B cell (primary cell): ENCODE results near the gene ATRNL1. TPM values are rescaled to one million over a fixed set of nuclear protein-coding genes. Genes with fewer than 3 reads are reported as not detected.

Source experiments
- ATAC-seq: fragments of 200-7000 bp; cut with Tn5 transposase; one replicate; pipeline ENCODE4 v1.10.0; 2021; ENCODE audit warnings: low read depth, mild to moderate bottlenecking, moderate number of reproducible peaks, moderate library complexity
- CTCF ChIA-PET: fragments of 350-600 bp; sonication (Branson Sonifier 250); formaldehyde crosslinking; loops from one replicate; lab custom pipeline; 2021; ENCODE audit warnings: antibody characterized with exemption, inconsistent platforms; lab: Charles Lee
- POLR2A ChIA-PET: fragments of 350-600 bp; sonication (Branson Sonifier 250); formaldehyde crosslinking; loops from one replicate; lab custom pipeline; 2021; ENCODE audit warnings: antibody characterized with exemption; lab: Charles Lee
- DNase-seq: peaks from one replicate; pipeline ENCODE4 v3.0.0; 2013
- H2AFZ ChIP-seq: 2 replicates; pipeline ENCODE4 v1.6.1; 2012; ENCODE audit warnings: mild to moderate bottlenecking, low read depth, low read length; ENCODE audit not compliant: insufficient read depth, poor library complexity, severe bottlenecking
- H3K27ac ChIP-seq, 2 donors: 1 replicate in 1 of 2; 2 replicates in 1 of 2; pipeline ENCODE4 v1.5.1; 2012 to 2013; ENCODE audit warnings: low read length in 2 of 2, mild to moderate bottlenecking in 2 of 2, moderate library complexity in 1 of 2
- H3K27me3 ChIP-seq, 4 experiments: fragments of 200-600 bp in 1 of 4; sonication (generic) in 1 of 4; replicated peaks in 1 of 4; 1 replicate in 2 of 4; 2 replicates in 2 of 4; pipeline versions ENCODE4 v1.6.1 to v1.7.0; 2013 to 2016; ENCODE audit warnings: low read length in 3 of 4, mild to moderate bottlenecking in 2 of 4, mixed read lengths in 1 of 4, moderate library complexity in 1 of 4; ENCODE audit not compliant: insufficient read depth in 4 of 4, control insufficient read depth in 3 of 4; ENCODE audit errors: control extremely low read depth in 1 of 4
- H3K36me3 ChIP-seq, 2 experiments: replicated peaks in 1 of 2; 1 replicate in 1 of 2; 2 replicates in 1 of 2; pipeline versions ENCODE4 v1.6.1 to v1.7.1; 2013; ENCODE audit warnings: low read length in 1 of 2; ENCODE audit not compliant: insufficient read depth in 2 of 2, control insufficient read depth in 1 of 2; ENCODE audit errors: control extremely low read depth in 1 of 2, extremely low read depth in 1 of 2
- H3K4me1 ChIP-seq, 2 donors: fragments of 200-600 bp in 1 of 2; sonication (generic) in 1 of 2; 1 replicate in 1 of 2; 2 replicates in 1 of 2; pipeline versions ENCODE4 v1.5.1 to v1.6.1; 2013 to 2017; ENCODE audit warnings: low read length in 2 of 2; ENCODE audit not compliant: control insufficient read depth in 2 of 2, insufficient read depth in 2 of 2
- H3K4me2 ChIP-seq: replicated peaks from 2 replicates; pipeline ENCODE3; 2012; ENCODE audit warnings: mild to moderate bottlenecking, low read depth, low read length; ENCODE audit not compliant: poor library complexity, severe bottlenecking
- H3K4me3 ChIP-seq, 5 experiments: fragments of 200-600 bp in 1 of 5; sonication (generic) in 1 of 5; 1 replicate in 3 of 5; 2 replicates in 2 of 5; pipeline versions ENCODE4 v1.5.1 to v1.7.0; 2011 to 2016; ENCODE audit warnings: low read length in 4 of 5, mild to moderate bottlenecking in 4 of 5, low read depth in 2 of 5, control low read depth in 1 of 5, moderate library complexity in 1 of 5; ENCODE audit not compliant: insufficient read depth in 1 of 5; ENCODE audit errors: control extremely low read depth in 1 of 5, extremely low read depth in 1 of 5
- H3K79me2 ChIP-seq: fragments of 200-600 bp; sonication (generic); one replicate; pipeline ENCODE4 v1.6.0; 2016; ENCODE audit warnings: low read length; ENCODE audit not compliant: control insufficient read depth, insufficient read depth
- H3K9ac ChIP-seq: fragments of 200-600 bp; sonication (generic); 2 replicates; pipeline ENCODE4 v1.6.1; 2017; ENCODE audit warnings: mild to moderate bottlenecking, low read length, moderate library complexity
- H3K9me3 ChIP-seq, 3 donors: one replicate each; pipeline versions ENCODE4 v1.6.1 to v1.7.1; 2013; ENCODE audit warnings: low read length in 2 of 3; ENCODE audit not compliant: control insufficient read depth in 2 of 3, insufficient read depth in 1 of 3; ENCODE audit errors: control extremely low read depth in 1 of 3
- H4K20me1 ChIP-seq: 2 replicates; pipeline ENCODE4 v1.6.0; 2012; ENCODE audit warnings: mild to moderate bottlenecking, low read length; ENCODE audit not compliant: insufficient read depth, control insufficient read depth, poor library complexity, severe bottlenecking
- H3K27ac Mint-ChIP-seq: one replicate; pipeline ENCODE4 v1.8.0; 2021; ENCODE audit warnings: mixed read lengths
- H3K27me3 Mint-ChIP-seq: one replicate; pipeline ENCODE4 v1.8.0; 2021; ENCODE audit warnings: mixed read lengths
- H3K4me1 Mint-ChIP-seq: one replicate; pipeline ENCODE4 v1.8.0; 2021; ENCODE audit warnings: mixed read lengths
- H3K4me3 Mint-ChIP-seq: one replicate; pipeline ENCODE4 v1.8.0; 2021; ENCODE audit warnings: mixed read lengths
- H3K9me3 Mint-ChIP-seq: one replicate; pipeline ENCODE4 v1.8.0; 2022; ENCODE audit warnings: mixed read lengths; ENCODE audit not compliant: insufficient read depth
- EZH2 ChIP-seq: IDR thresholded peaks from 2 replicates; pipeline ENCODE4 v1.6.1; 2012; ENCODE audit warnings: borderline replicate concordance, low read depth, mild to moderate bottlenecking, moderate library complexity, low read length; ENCODE audit not compliant: insufficient read depth, poor library complexity, severe bottlenecking
- WGBS: methylation state at CpG from one replicate; pipeline ENCODE4 v1.1.5; 2013; ENCODE audit warnings: missing lambda C conversion rate; ENCODE audit not compliant: insufficient coverage; 5-methylcytosine and 5-hydroxymethylcytosine counted together
- intact Hi-C: fragments of 100-400 bp; cut with micrococcal nuclease; formaldehyde crosslinking; loops from one replicate; pipeline ENCODE4 v1.10.0; 2022
- polyA plus RNA-seq: library from polyadenylated mRNA; depleted of rRNA; stranded (reverse); fragments of >200 nt; gene quantifications from 2 replicates; pipeline ENCODE4 v1.2.3, GENCODE V29; 2012
- total RNA-seq, 2 donors: library from RNA; stranded (reverse); fragments of 120-200 nt in 1 of 2; gene quantifications; 1 replicate in 1 of 2; 2 replicates in 1 of 2; pipeline versions ENCODE4 v1.2.3 to v1.2.4, GENCODE V29; 2013 to 2022
- TF ChIP-seq, protein P1 (sequence below): fragments of 200-600 bp; IDR thresholded peaks from one replicate; pipeline ENCODE4 v1.8.0; 2022; ENCODE audit warnings: antibody characterized with exemption, mild to moderate bottlenecking

Gene ATRNL1
- total and polyA plus RNA-seq, 2 donors (not counting 1 experiment from before 2014, with no cell fraction given) = 0.24 to 2.2 TPM

DNA sequence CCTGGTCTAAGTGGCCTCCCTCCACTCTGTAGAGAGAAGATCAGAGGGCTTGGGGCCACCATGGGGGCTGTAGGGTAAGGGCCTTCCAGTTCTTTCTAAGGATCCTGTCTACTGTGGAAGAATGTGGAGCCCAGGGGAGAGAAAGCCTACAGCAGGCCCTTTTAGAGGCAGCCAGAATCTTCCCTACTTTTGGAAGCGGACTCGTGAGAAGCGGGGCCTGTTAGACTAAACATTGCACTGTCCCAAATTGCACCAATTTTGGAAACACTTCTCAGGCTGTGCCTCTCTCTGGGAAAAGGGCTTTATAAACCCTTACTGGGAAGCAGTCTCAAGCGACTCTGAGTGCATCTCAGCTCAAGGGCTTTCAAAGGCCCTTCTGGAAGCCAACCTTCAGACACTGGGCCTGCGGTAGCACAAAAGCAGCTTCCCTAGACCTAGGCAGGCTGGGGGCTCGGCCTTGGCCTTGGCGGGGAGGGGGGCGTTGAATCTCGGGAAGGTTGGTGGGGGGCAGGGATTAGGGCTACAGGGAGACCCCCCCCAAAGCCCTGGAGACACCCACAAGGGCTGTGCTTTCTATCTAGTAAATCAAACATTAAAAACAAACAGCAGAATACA, 881.8 kb downstream of the ATRNL1 start:
- Histone ChIP-seq H2AFZ (no peak overlapping the region), H3K27me3 (no peaks in the 10 kb centered on the region), H4K20me1 (no peaks in the 10 kb centered on the region), H3K9ac (no peak overlapping the region), H3K36me3 (no peaks in the 10 kb centered on the region), H3K79me2 (no peaks in the 10 kb centered on the region), H3K4me1 (no peaks in the 10 kb centered on the region), H3K27ac (no peak overlapping the region), H3K9me3 (peaks cover 0 to 29% (median 0%) of the 10 kb centered on the region in 3 donors), H3K4me3 (no peak overlapping the region), H3K4me2 (no peak overlapping the region)
- no peak for ATAC-seq
- intact Hi-C loops = no loop called here
- Mint-ChIP-seq H3K27ac (no peak overlapping the region), H3K9me3 (no peaks in the 10 kb centered on the region), H3K4me1 (no peaks in the 10 kb centered on the region), H3K27me3 (no peaks in the 10 kb centered on the region), H3K4me3 (no peak overlapping the region)
- POLR2A ChIA-PET = no interaction called here
- CTCF ChIA-PET = no interaction called here
- no peak for DNase-seq
- TF ChIP-seq, protein P1, sequence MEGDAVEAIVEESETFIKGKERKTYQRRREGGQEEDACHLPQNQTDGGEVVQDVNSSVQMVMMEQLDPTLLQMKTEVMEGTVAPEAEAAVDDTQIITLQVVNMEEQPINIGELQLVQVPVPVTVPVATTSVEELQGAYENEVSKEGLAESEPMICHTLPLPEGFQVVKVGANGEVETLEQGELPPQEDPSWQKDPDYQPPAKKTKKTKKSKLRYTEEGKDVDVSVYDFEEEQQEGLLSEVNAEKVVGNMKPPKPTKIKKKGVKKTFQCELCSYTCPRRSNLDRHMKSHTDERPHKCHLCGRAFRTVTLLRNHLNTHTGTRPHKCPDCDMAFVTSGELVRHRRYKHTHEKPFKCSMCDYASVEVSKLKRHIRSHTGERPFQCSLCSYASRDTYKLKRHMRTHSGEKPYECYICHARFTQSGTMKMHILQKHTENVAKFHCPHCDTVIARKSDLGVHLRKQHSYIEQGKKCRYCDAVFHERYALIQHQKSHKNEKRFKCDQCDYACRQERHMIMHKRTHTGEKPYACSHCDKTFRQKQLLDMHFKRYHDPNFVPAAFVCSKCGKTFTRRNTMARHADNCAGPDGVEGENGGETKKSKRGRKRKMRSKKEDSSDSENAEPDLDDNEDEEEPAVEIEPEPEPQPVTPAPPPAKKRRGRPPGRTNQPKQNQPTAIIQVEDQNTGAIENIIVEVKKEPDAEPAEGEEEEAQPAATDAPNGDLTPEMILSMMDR = no peak
- no peak for TF ChIP-seq EZH2
- 88% methylated on average over 4 of the region's 9 CpGs for WGBS

DNA sequence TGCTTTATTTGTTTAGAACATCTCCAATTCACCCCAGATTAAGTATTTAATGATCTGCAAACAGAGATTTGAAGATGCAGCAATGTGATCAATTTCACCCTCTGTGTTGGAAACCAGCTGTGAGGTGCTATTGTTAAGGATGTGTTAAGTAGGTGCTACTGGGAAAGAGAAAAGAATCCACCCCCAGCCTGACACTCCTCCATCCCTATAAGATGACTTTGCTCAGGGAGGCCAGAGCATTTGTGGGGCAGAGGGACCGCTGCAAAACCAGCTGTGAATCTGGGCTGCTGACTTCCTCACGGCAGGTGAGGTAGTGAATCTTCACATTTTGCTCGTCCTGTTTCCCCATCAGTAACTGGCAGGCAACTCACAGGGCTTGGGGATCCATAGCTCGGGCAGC, 882.3 kb downstream of the ATRNL1 start:
- Histone ChIP-seq H3K27ac (no peak overlapping the region), H3K4me3 (no peak overlapping the region), H4K20me1 (no peaks in the 10 kb centered on the region), H3K4me1 (no peaks in the 10 kb centered on the region), H3K36me3 (no peaks in the 10 kb centered on the region), H3K9me3 (peaks cover 0 to 29% (median 0%) of the 10 kb centered on the region in 3 donors), H2AFZ (no peak overlapping the region), H3K4me2 (no peak overlapping the region), H3K79me2 (no peaks in the 10 kb centered on the region), H3K27me3 (no peaks in the 10 kb centered on the region), H3K9ac (no peak overlapping the region)
- Mint-ChIP-seq H3K9me3 (no peaks in the 10 kb centered on the region), H3K4me3 (no peak overlapping the region), H3K4me1 (no peaks in the 10 kb centered on the region), H3K27me3 (no peaks in the 10 kb centered on the region), H3K27ac (no peak overlapping the region)
- intact Hi-C loops = no loop called here
- TF ChIP-seq, protein P1 = no peak
- no peak for TF ChIP-seq EZH2
- DNase-seq (no peak), ATAC-seq (no peak)
- POLR2A ChIA-PET = no interaction called here
- CTCF ChIA-PET = no interaction called here
- WGBS = 77% methylated on average over 3 of the region's 4 CpGs
